ENCODE results near the gene TRIM56. TPM values are rescaled to one million over a fixed set of nuclear protein-coding genes. Genes with fewer than 3 reads are reported as not detected.

Gene TRIM56
- total and polyA plus RNA-seq, 2 of the 13 experiments (the other 11 are each of a cell fraction or from before 2014, with no cell fraction given), result 3.2 to 7.1 TPM

DNA sequence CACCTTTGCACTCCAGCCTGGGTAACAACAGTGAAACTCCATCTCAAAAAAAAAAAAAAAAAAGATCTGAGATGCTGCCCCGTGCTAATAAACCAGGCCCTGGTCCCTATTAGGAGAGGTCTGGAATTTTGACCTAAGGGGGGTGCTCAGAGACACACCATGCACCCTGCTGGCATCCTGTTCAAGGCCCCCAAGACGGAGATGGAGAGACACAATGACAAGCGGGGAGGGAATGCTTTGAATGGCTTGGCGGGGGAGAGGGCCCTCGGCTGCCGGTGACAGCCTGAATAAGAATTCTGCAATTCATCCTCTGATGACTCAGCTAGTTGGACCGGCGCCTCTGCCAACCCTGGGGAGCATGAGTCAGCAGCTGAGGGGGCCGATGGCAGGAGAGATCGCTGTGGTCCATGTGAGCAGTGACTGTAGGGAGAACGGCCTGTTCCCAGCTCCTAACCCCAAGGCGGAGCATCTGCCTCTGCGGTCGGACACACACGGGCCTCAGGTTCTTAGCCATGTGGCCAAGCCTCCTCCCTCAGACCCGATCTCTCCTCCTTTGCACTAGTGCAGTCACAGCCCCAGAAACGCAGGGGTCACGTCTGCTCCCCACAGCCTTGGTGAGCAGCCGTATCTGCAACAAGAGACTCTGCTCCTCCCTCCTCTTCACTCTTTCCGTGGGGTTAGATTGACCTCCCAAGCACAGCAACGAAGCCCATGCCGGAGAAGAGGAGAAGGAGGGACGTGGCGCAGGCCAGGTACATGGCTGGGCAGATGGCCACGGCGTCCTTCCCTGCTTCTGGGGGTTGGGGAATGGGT is 14.9 kb downstream of the TRIM56 start (continued):
- TF ChIP-seq, protein P1, sequence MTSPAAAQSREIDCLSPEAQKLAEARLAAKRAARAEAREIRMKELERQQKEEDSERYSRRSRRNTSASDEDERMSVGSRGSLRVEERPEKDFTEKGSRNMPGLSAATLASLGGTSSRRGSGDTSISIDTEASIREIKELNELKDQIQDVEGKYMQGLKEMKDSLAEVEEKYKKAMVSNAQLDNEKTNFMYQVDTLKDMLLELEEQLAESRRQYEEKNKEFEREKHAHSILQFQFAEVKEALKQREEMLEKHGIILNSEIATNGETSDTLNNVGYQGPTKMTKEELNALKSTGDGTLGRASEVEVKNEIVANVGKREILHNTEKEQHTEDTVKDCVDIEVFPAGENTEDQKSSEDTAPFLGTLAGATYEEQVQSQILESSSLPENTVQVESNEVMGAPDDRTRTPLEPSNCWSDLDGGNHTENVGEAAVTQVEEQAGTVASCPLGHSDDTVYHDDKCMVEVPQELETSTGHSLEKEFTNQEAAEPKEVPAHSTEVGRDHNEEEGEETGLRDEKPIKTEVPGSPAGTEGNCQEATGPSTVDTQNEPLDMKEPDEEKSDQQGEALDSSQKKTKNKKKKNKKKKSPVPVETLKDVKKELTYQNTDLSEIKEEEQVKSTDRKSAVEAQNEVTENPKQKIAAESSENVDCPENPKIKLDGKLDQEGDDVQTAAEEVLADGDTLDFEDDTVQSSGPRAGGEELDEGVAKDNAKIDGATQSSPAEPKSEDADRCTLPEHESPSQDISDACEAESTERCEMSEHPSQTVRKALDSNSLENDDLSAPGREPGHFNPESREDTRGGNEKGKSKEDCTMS (CRISPR knock-in tag; conservative IDR thresholded peaks at IDR 0.05), result no peak
- TF ChIP-seq MEF2D (CRISPR knock-in tag; IDR thresholded peaks at IDR 0.05), result peak; percentile 75; the same call in 1 of the 2 replicates
- TF ChIP-seq, protein P2, sequence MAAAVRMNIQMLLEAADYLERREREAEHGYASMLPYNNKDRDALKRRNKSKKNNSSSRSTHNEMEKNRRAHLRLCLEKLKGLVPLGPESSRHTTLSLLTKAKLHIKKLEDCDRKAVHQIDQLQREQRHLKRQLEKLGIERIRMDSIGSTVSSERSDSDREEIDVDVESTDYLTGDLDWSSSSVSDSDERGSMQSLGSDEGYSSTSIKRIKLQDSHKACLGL (CRISPR knock-in tag; IDR thresholded peaks at IDR 0.05), result 0 out of 2 replicates have a peak, but pooled peaks have one; percentile 35
- peak; percentile 41; the same call in 1 of the 2 replicates for TF ChIP-seq NCOR1 (IDR thresholded peaks at IDR 0.05; ENCODE audit: borderline replicate concordance, low read length)
- 0 out of 2 replicates have a peak, but pooled peaks have one; percentile 46 for TF ChIP-seq ZNF124 (CRISPR knock-in tag; IDR thresholded peaks at IDR 0.05)
- TF ChIP-seq FOXJ3 (CRISPR knock-in tag; IDR thresholded peaks at IDR 0.05; ENCODE audit: borderline replicate concordance), result no peak
- TF ChIP-seq FIP1L1 (IDR thresholded peaks at IDR 0.05; ENCODE audit: borderline replicate concordance, insufficient read depth, low read depth, low read length), result no peak
- no peak for TF ChIP-seq ZNF747 (CRISPR knock-in tag; IDR thresholded peaks at IDR 0.05; ENCODE audit: borderline replicate concordance)
- TF ChIP-seq ZNF451 (CRISPR knock-in tag; IDR thresholded peaks at IDR 0.05), result peak; percentile 77; the same call in 1 of the 2 replicates
- no peak for TF ChIP-seq PLRG1 (conservative IDR thresholded peaks at IDR 0.05)
- TF ChIP-seq REPIN1 (CRISPR knock-in tag; IDR thresholded peaks at IDR 0.05; ENCODE audit: borderline replicate concordance, low read depth), result no peak
- TF ChIP-seq, protein P3, sequence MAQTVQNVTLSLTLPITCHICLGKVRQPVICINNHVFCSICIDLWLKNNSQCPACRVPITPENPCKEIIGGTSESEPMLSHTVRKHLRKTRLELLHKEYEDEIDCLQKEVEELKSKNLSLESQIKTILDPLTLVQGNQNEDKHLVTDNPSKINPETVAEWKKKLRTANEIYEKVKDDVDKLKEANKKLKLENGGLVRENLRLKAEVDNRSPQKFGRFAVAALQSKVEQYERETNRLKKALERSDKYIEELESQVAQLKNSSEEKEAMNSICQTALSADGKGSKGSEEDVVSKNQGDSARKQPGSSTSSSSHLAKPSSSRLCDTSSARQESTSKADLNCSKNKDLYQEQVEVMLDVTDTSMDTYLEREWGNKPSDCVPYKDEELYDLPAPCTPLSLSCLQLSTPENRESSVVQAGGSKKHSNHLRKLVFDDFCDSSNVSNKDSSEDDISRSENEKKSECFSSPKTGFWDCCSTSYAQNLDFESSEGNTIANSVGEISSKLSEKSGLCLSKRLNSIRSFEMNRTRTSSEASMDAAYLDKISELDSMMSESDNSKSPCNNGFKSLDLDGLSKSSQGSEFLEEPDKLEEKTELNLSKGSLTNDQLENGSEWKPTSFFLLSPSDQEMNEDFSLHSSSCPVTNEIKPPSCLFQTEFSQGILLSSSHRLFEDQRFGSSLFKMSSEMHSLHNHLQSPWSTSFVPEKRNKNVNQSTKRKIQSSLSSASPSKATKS (CRISPR knock-in tag; IDR thresholded peaks at IDR 0.05), result no peak
- TF ChIP-seq, protein P4, sequence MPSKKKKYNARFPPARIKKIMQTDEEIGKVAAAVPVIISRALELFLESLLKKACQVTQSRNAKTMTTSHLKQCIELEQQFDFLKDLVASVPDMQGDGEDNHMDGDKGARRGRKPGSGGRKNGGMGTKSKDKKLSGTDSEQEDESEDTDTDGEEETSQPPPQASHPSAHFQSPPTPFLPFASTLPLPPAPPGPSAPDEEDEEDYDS (CRISPR knock-in tag; IDR thresholded peaks at IDR 0.05), result peak; percentile 27; the same call in 1 of the 2 replicates
- no peak; the same call in 1 of the 2 replicates for TF ChIP-seq ZBTB38 (CRISPR knock-in tag; IDR thresholded peaks at IDR 0.05)
- TF ChIP-seq KDM2A (CRISPR knock-in tag; IDR thresholded peaks at IDR 0.05; ENCODE audit: borderline replicate concordance, low read depth), result peak; percentile 70
- no peak for TF ChIP-seq THYN1 (CRISPR knock-in tag; IDR thresholded peaks at IDR 0.05; ENCODE audit: borderline replicate concordance, low read depth)
- TF ChIP-seq ZNF775 (CRISPR knock-in tag; IDR thresholded peaks at IDR 0.05; ENCODE audit: borderline replicate concordance), result no peak
- 0 out of 2 replicates have a peak, but pooled peaks have one; percentile 35 for TF ChIP-seq ZNF264 (CRISPR knock-in tag; IDR thresholded peaks at IDR 0.05)
- no peak for TF ChIP-seq CC2D1A (CRISPR knock-in tag; IDR thresholded peaks at IDR 0.05)
